ENCODE measurements around the gene IRX6. TPM values are rescaled to one million over a fixed set of nuclear protein-coding genes. Genes with fewer than 3 reads are reported as not detected.

IRX6 gene
- total RNA-seq, 1 donor from 2014 or later = 0.82 TPM

GRCh38 chr16:55379876-55380390 lies 55.9 kb downstream of the IRX6 start:
- Mint-ChIP-seq H3K9me3 (ENCODE audit: unreplicated experiment) (no peaks in the 10 kb centered on the region), H3K4me3 (ENCODE audit: unreplicated experiment) (no peak overlapping the region), H3K27ac (ENCODE audit: unreplicated experiment) (no peak overlapping the region), H3K27me3 (ENCODE audit: unreplicated experiment) (no peaks in the 10 kb centered on the region), H3K36me3 (ENCODE audit: low read depth, unreplicated experiment) (no peaks in the 10 kb centered on the region), H3K4me1 (ENCODE audit: unreplicated experiment) (no peaks in the 10 kb centered on the region)
- no peak for DNase-seq (ENCODE audit: low spot score)
- TF ChIP-seq CTCF (IDR thresholded peaks at IDR 0.05; ENCODE audit: unreplicated experiment) = no peak

Other genes with a start within 250 kb of the IRX6 start
- gene MMP2, start 155.0 kb downstream of the IRX6 start, total RNA-seq (ENCODE audit: unreplicated experiment) = 422 TPM
- gene LPCAT2, start 184.9 kb downstream of the IRX6 start, total RNA-seq (ENCODE audit: unreplicated experiment) = 25.5 TPM
- gene CAPNS2, start 242.5 kb downstream of the IRX6 start, total RNA-seq (ENCODE audit: unreplicated experiment) = 1.2 TPM

Measured in endothelial cell (in vitro differentiated cells).